Measurements from ENCODE around the gene TRPM6.

The TRPM6 gene

DNA sequence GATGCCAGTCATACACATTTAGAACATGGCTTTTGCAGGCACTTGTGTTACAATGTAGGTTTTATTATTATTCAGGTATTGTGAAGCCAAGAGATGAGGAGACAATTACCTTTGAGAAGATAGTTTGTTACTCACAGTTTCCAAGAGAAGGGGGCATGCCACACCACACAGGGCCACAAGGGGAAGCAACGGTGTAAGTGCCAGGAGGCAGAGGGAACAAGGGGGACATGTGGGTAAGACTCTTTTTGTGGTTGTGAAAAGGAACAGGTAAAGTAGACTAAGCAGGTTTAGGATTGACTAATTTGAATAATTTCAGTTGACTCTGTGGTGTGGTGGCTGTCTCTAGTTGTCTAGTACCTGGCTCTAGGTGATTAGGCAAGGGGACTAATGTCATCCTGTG, 191.2 kb downstream of the TRPM6 start:
- DNase-seq, result no peak

DNA sequence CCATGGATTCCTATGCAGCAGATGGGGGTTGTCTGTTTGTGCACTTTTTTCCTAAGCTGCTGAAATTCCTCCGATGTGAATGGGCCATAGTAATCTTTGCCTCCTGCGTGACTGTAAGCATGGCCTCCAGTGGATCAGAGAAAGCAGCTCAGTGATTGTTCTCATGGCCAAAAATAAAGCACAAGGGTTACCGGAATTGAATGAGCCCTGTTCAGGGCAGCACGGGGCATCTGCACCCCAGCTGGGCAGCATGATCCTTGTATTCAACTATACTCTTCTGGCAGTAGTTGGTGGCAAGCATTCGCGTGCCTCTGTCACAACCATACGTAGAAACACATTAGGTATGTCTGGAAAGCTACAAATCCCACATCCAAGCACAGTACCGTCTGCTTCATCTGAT, 196.7 kb downstream of the TRPM6 start:
- no peak for DNase-seq

DNA sequence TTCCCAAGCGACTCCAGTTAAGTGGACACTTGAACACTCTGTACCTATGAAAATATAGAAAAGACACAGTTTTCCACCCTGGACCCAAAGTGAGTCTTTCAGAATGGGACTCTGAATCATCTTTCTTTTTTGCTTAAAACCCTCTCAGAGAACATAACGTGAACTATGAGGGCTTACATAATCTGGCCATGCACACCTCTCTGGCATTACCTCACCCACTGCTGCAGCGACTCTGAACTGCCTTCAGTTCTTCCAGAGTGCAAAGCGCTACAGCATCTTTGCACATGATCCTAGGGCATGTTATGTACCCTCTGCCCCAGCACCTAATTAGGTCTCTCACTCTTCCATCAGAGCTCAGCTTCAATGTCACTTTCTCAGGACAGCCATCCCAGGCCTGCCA, 204.4 kb downstream of the TRPM6 start:
- DNase-seq, result no peak

DNA sequence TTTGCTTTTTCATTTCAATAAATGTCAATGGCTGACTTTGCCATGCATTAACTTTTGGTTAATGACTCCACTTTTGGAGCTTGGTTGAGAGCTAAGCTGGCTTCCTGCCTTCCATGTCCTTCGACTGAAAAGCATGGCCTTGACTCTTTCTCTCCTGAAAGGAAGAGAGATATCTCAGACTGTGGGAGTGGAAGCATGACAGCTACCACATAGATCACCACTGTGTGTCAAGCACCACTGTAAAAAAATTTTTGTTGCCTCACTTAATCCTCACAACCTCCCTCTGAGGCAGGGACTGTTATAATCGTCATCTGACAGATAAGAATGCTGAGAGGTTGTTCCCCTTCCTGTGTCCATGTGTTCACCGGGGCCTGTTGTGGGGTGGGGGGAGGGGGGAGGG, 205.8 kb downstream of the TRPM6 start:
- DNase-seq, result no peak

DNA sequence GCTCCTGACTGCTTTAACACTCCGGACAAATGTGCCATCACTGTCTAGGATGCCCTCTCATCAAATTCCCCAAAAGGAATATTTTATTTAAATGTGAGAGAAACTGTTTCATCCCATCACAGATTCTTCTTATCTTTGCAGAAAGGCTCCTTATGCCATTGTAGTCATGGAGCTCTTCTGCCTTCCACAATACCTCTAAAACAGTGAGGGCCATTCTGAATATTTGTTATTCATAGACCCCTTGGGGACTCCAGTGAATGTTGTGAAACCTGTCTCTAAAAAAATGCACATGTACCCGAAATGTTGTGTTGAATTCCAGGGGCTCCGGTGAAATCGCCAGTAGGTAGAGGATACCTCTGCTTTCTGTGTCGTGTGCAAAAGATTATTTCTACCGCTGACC, 213.6 kb downstream of the TRPM6 start:
- no peak for DNase-seq

Measured in RPMI8226 (cell line).